Measurements from ENCODE around the gene MACROH2A2. TPM values are rescaled to one million over a fixed set of nuclear protein-coding genes. Genes with fewer than 3 reads are reported as not detected.
"Not testable (repeated sequence)": the region's sequence is repeated elsewhere in the genome, so short reads cannot be mapped to it uniquely, and the experiment has no call there.

Gene MACROH2A2
- polyA plus RNA-seq, 3 donors from 2014 or later: 0.57 to 1.1 TPM; not detected in 1

GRCh38 chr10:70097459-70097858, 44.8 kb downstream of the MACROH2A2 start:
- Mint-ChIP-seq H3K9me3 (no peaks in the 10 kb centered on the region), H3K4me3 (no peak overlapping the region), H3K27me3 (ENCODE audit: low read depth in 3 of 3) (peaks cover 0 to 1% (median under 1%) of the 10 kb centered on the region in 3 donors), H3K36me3 (peaks cover 0 to 12% (median 0%) of the 10 kb centered on the region in 3 donors), H3K4me1 (peaks cover 31 to 36% of the 10 kb centered on the region in 2 donors), H3K27ac (peak overlapping the region in 1 of 6 donors; percentile 29)
- DNase-seq: no peak

GRCh38 chr10:70098271-70098670, 45.6 kb downstream of the MACROH2A2 start:
- Mint-ChIP-seq H3K9me3 (no peaks in the 10 kb centered on the region), H3K36me3 (peaks cover 0 to 12% (median 0%) of the 10 kb centered on the region in 3 donors), H3K4me3 (no peak overlapping the region), H3K4me1 (peaks cover 23 to 28% of the 10 kb centered on the region in 2 donors), H3K27ac (no peak overlapping the region), H3K27me3 (ENCODE audit: low read depth in 3 of 3) (peaks cover 0 to 1% (median 0%) of the 10 kb centered on the region in 3 donors)
- no peak for DNase-seq

- not testable (repeated sequence) for H3K9me3 Mint-ChIP-seq; DNase-seq; H3K4me1 Mint-ChIP-seq; H3K27me3 Mint-ChIP-seq (ENCODE audit: low read depth in 3 of 3); H3K4me3 Mint-ChIP-seq
- Mint-ChIP-seq H3K36me3 (peaks cover 0 to 12% (median 0%) of the 10 kb centered on the region in 3 donors), H3K27ac (peak overlapping the region in 1 of 6 donors; percentile 1)
Observed at GRCh38 chr10:70101068-70101562, 48.5 kb downstream of the MACROH2A2 start.

- H3K36me3 Mint-ChIP-seq: peaks cover 0 to 12% (median 0%) of the 10 kb centered on the region in 3 donors
Observed at GRCh38 chr10:70101668-70102067, 49.0 kb downstream of the MACROH2A2 start.

GRCh38 chr10:70106958-70107791, 54.5 kb downstream of the MACROH2A2 start:
- H3K27ac Mint-ChIP-seq: no peak overlapping the region

More at GRCh38 chr10:70101668-70102067, 49.0 kb downstream of the MACROH2A2 start:
- DNase-seq: no peak
- Mint-ChIP-seq H3K27ac (no peak overlapping the region), H3K4me3 (no peak overlapping the region), H3K9me3 (no peaks in the 10 kb centered on the region), H3K27me3 (ENCODE audit: low read depth in 3 of 3) (peaks cover 0 to 1% (median 0%) of the 10 kb centered on the region in 3 donors), H3K4me1 (peaks cover 0 to under 1% of the 10 kb centered on the region in 2 donors)

GRCh38 chr10:70109064-70109729, 56.6 kb downstream of the MACROH2A2 start:
- Mint-ChIP-seq H3K36me3 (peaks cover 6 to 18% (median 13%) of the 10 kb centered on the region in 3 donors), H3K27ac (peak overlapping the region in 1 of 6 donors; percentile 22), H3K9me3 (no peaks in the 10 kb centered on the region), H3K4me3 (no peak overlapping the region), H3K4me1 (peaks cover 0 to 3% of the 10 kb centered on the region in 2 donors), H3K27me3 (ENCODE audit: low read depth in 3 of 3) (no peaks in the 10 kb centered on the region)
- DNase-seq: no peak

More at GRCh38 chr10:70106958-70107791, 54.5 kb downstream of the MACROH2A2 start:
- H3K27me3 Mint-ChIP-seq (ENCODE audit: low read depth in 3 of 3): no peaks in the 10 kb centered on the region
- peaks cover 0 to 4% (median 0%) of the 10 kb centered on the region in 3 donors for H3K36me3 Mint-ChIP-seq
- no peaks in the 10 kb centered on the region for H3K9me3 Mint-ChIP-seq
- peaks cover 0 to 3% of the 10 kb centered on the region in 2 donors for H3K4me1 Mint-ChIP-seq
- no peak overlapping the region for H3K4me3 Mint-ChIP-seq
- no peak for DNase-seq

- no peaks in the 10 kb centered on the region for H3K27me3 Mint-ChIP-seq (ENCODE audit: low read depth in 3 of 3)
- H3K27ac Mint-ChIP-seq: no peak overlapping the region
- DNase-seq: no peak
- peaks cover 6 to 23% (median 13%) of the 10 kb centered on the region in 3 donors for H3K36me3 Mint-ChIP-seq
- peaks cover 7 to 9% of the 10 kb centered on the region in 2 donors for H3K4me1 Mint-ChIP-seq
- H3K9me3 Mint-ChIP-seq: no peaks in the 10 kb centered on the region
- H3K4me3 Mint-ChIP-seq: no peak overlapping the region
Observed at GRCh38 chr10:70111496-70111895, 58.9 kb downstream of the MACROH2A2 start.

- Mint-ChIP-seq H3K27me3 (ENCODE audit: low read depth in 3 of 3) (no peaks in the 10 kb centered on the region), H3K4me1 (peaks cover 9% of the 10 kb centered on the region in 2 donors), H3K27ac (no peak overlapping the region), H3K36me3 (peaks cover 6 to 23% (median 13%) of the 10 kb centered on the region in 3 donors), H3K4me3 (no peak overlapping the region), H3K9me3 (no peaks in the 10 kb centered on the region)
- DNase-seq: no peak
Observed at GRCh38 chr10:70112071-70112470, 59.4 kb downstream of the MACROH2A2 start.

GRCh38 chr10:70114902-70115301, 62.3 kb downstream of the MACROH2A2 start:
- Mint-ChIP-seq H3K9me3 (no peaks in the 10 kb centered on the region), H3K27ac (no peak overlapping the region), H3K27me3 (ENCODE audit: low read depth in 3 of 3) (peaks cover 0 to 2% (median 0%) of the 10 kb centered on the region in 3 donors), H3K4me1 (peaks cover 9% of the 10 kb centered on the region in 2 donors), H3K4me3 (no peak overlapping the region), H3K36me3 (peaks cover 6 to 22% (median 16%) of the 10 kb centered on the region in 3 donors)
- DNase-seq: no peak

GRCh38 chr10:70115948-70116682, 63.5 kb downstream of the MACROH2A2 start:
- H3K4me3 Mint-ChIP-seq: no peak overlapping the region

GRCh38 chr10:70117646-70118045, 65.0 kb downstream of the MACROH2A2 start:
- peaks cover 9 to 10% of the 10 kb centered on the region in 2 donors for H3K4me1 Mint-ChIP-seq
- no peak overlapping the region for H3K4me3 Mint-ChIP-seq
- peaks cover 6 to 29% (median 23%) of the 10 kb centered on the region in 3 donors for H3K36me3 Mint-ChIP-seq
- peaks cover 0 to 2% (median 0%) of the 10 kb centered on the region in 3 donors for H3K27me3 Mint-ChIP-seq (ENCODE audit: low read depth in 3 of 3)
- H3K9me3 Mint-ChIP-seq: no peaks in the 10 kb centered on the region
- no peak for DNase-seq
- H3K27ac Mint-ChIP-seq: no peak overlapping the region

More at GRCh38 chr10:70115948-70116682, 63.5 kb downstream of the MACROH2A2 start:
- Mint-ChIP-seq H3K27ac (no peak overlapping the region), H3K4me1 (peaks cover 9% of the 10 kb centered on the region in 2 donors), H3K36me3 (peaks cover 6 to 26% (median 18%) of the 10 kb centered on the region in 3 donors), H3K27me3 (ENCODE audit: low read depth in 3 of 3) (peaks cover 0 to 2% (median 0%) of the 10 kb centered on the region in 3 donors), H3K9me3 (no peaks in the 10 kb centered on the region)
- peak; percentile 56 to 62 (median 59) for DNase-seq

- Mint-ChIP-seq H3K4me1 (peaks cover 9 to 10% of the 10 kb centered on the region in 2 donors), H3K4me3 (no peak overlapping the region), H3K27ac (no peak overlapping the region), H3K9me3 (no peaks in the 10 kb centered on the region), H3K27me3 (ENCODE audit: low read depth in 3 of 3) (peaks cover 0 to 2% (median 0%) of the 10 kb centered on the region in 3 donors), H3K36me3 (peaks cover 6 to 25% (median 18%) of the 10 kb centered on the region in 3 donors)
- DNase-seq: no peak
Observed at GRCh38 chr10:70118196-70118595, 65.5 kb downstream of the MACROH2A2 start.

- Mint-ChIP-seq H3K9me3 (no peaks in the 10 kb centered on the region), H3K4me1 (peaks cover 9 to 10% of the 10 kb centered on the region in 2 donors), H3K27me3 (ENCODE audit: low read depth in 3 of 3) (peaks cover 0 to 2% (median 0%) of the 10 kb centered on the region in 3 donors), H3K4me3 (no peak overlapping the region), H3K36me3 (peaks cover 0 to 16% (median 9%) of the 10 kb centered on the region in 3 donors), H3K27ac (no peak overlapping the region)
- DNase-seq: no peak
Observed at GRCh38 chr10:70119197-70119596, 66.6 kb downstream of the MACROH2A2 start.
